Ovary (tissue), 3 donors: Measurements from ENCODE around the gene SS18.

Experiments
- EP300 ChIP-seq: sonication (generic); formaldehyde crosslinking; IDR thresholded peaks from one replicate; pipeline ENCODE4 v1.6.1; 2017; ENCODE audit warnings: antibody characterized with exemption
- POLR2A ChIP-seq: fragments of 450-650 bp; IDR thresholded peaks from one replicate; pipeline ENCODE4 v1.6.1; 2017; ENCODE audit warnings: antibody characterized with exemption, mild to moderate bottlenecking, moderate library complexity
- TF ChIP-seq, protein P1 (sequence below), 3 donors: fragments of 450-650 bp in 2 of 3; fragments of 200-600 bp in 1 of 3; IDR thresholded peaks; one replicate each; pipeline versions ENCODE4 v1.5.1 to v1.8.0; 2016 to 2022; ENCODE audit warnings: antibody characterized with exemption in 3 of 3, mild to moderate bottlenecking in 1 of 3
- donor health status: DM: no; HTN: no; CAD: no.

GRCh38 chr18:25992566-25992965 is 97.8 kb downstream of the SS18 start:
- TF ChIP-seq, protein P1, sequence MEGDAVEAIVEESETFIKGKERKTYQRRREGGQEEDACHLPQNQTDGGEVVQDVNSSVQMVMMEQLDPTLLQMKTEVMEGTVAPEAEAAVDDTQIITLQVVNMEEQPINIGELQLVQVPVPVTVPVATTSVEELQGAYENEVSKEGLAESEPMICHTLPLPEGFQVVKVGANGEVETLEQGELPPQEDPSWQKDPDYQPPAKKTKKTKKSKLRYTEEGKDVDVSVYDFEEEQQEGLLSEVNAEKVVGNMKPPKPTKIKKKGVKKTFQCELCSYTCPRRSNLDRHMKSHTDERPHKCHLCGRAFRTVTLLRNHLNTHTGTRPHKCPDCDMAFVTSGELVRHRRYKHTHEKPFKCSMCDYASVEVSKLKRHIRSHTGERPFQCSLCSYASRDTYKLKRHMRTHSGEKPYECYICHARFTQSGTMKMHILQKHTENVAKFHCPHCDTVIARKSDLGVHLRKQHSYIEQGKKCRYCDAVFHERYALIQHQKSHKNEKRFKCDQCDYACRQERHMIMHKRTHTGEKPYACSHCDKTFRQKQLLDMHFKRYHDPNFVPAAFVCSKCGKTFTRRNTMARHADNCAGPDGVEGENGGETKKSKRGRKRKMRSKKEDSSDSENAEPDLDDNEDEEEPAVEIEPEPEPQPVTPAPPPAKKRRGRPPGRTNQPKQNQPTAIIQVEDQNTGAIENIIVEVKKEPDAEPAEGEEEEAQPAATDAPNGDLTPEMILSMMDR (IDR thresholded peaks at IDR 0.05) = no peak
- TF ChIP-seq POLR2A (no peak), EP300 (no peak)
